GM23248 (cell line): ENCODE results near the gene SIRPG. TPM values are rescaled to one million over a fixed set of nuclear protein-coding genes. Genes with fewer than 3 reads are reported as not detected.

Experiments
- DNase-seq: peaks from one replicate; pipeline ENCODE4 v3.0.0-alpha.2; 2015
- H2AFZ ChIP-seq: fragments of 200-600 bp; sonication (generic); 2 replicates; pipeline ENCODE4 v1.6.1; 2016; ENCODE audit warnings: antibody characterized with exemption
- H3F3A ChIP-seq: fragments of 200-600 bp; sonication (generic); 2 replicates; pipeline ENCODE4 v1.6.1; 2016; ENCODE audit warnings: mild to moderate bottlenecking, antibody characterized with exemption, mixed run types; ENCODE audit not compliant: insufficient read depth
- H3K27ac ChIP-seq: fragments of 200-600 bp; sonication (generic); 2 replicates; pipeline ENCODE4 v1.5.1; 2016; ENCODE audit warnings: mild to moderate bottlenecking
- H3K27me3 ChIP-seq: fragments of 200-600 bp; sonication (generic); replicated peaks from 2 replicates; pipeline ENCODE4 v1.6.1; 2016; ENCODE audit warnings: mild to moderate bottlenecking; ENCODE audit not compliant: insufficient read depth
- H3K36me3 ChIP-seq: fragments of 200-600 bp; sonication (generic); 2 replicates; pipeline ENCODE4 v1.6.1; 2016; ENCODE audit warnings: low read depth, mild to moderate bottlenecking
- H3K4me1 ChIP-seq: fragments of 200-600 bp; sonication (generic); 2 replicates; pipeline ENCODE4 v1.6.1; 2016; ENCODE audit warnings: mild to moderate bottlenecking; ENCODE audit not compliant: insufficient read depth
- H3K4me2 ChIP-seq: fragments of 200-600 bp; sonication (generic); one replicate; pipeline ENCODE4 v1.6.1; 2016; ENCODE audit warnings: mild to moderate bottlenecking; ENCODE audit not compliant: unreplicated experiment
- H3K4me3 ChIP-seq: fragments of 200-600 bp; sonication (generic); 2 replicates; pipeline ENCODE4 v1.5.1; 2016; ENCODE audit warnings: mild to moderate bottlenecking
- H3K79me2 ChIP-seq: fragments of 200-600 bp; sonication (generic); 2 replicates; pipeline ENCODE4 v1.6.1; 2016; ENCODE audit warnings: mild to moderate bottlenecking; ENCODE audit not compliant: insufficient read depth
- H3K9ac ChIP-seq: fragments of 200-600 bp; sonication (generic); 2 replicates; pipeline ENCODE4 v1.6.1; 2016; ENCODE audit warnings: mild to moderate bottlenecking
- H3K9me2 ChIP-seq: fragments of 200-600 bp; sonication (generic); 2 replicates; pipeline ENCODE4 v1.6.1; 2016; ENCODE audit warnings: mixed run types, mild to moderate bottlenecking, moderate library complexity; ENCODE audit not compliant: insufficient read depth
- H3K9me3 ChIP-seq: fragments of 200-600 bp; sonication (generic); one replicate; pipeline ENCODE4 v1.6.1; 2017; ENCODE audit warnings: low read depth
- H4K20me1 ChIP-seq: fragments of 200-600 bp; sonication (generic); 2 replicates; pipeline ENCODE4 v1.6.0; 2016; ENCODE audit not compliant: insufficient read depth
- EZH2 ChIP-seq: fragments of 200-600 bp; sonication (generic); IDR thresholded peaks from 2 replicates; pipeline ENCODE4 v1.6.1; 2018; ENCODE audit warnings: antibody characterized with exemption, mild to moderate bottlenecking; ENCODE audit not compliant: insufficient read depth, poor library complexity, severe bottlenecking
- EZH2phosphoT487 ChIP-seq: fragments of 200-600 bp; sonication (generic); IDR thresholded peaks from 2 replicates; pipeline ENCODE4 v1.6.1; 2018; ENCODE audit warnings: antibody characterized with exemption, moderate library complexity, mild to moderate bottlenecking, low read depth; ENCODE audit not compliant: insufficient read depth
- WGBS, 2 experiments: methylation state at CpG; one replicate each; pipeline ENCODE4 v1.1.6; 2015 to 2017; ENCODE audit warnings: low lambda C conversion rate in 2 of 2, low coverage in 1 of 2; ENCODE audit errors: missing lambda C conversion rate in 2 of 2; 5-methylcytosine and 5-hydroxymethylcytosine counted together
- in situ Hi-C: fragments of 300-500 bp; cut with MboI; formaldehyde crosslinking; loops from 2 replicates; pipeline ENCODE4 v1.15.0; 2020
- polyA plus RNA-seq: library from polyadenylated mRNA; unstranded; fragments of >200 nt; fragmentation: Nextera tagmentation; extraction: Ambion mirVana; gene quantifications from 2 replicates; pipeline ENCODE4 v1.2.1, GENCODE V29; 2016
- total RNA-seq: library from RNA; depleted of rRNA; stranded (reverse); fragments of >200 nt; shearing (Covaris generic); gene quantifications from 2 replicates; pipeline ENCODE4 v1.2.3, GENCODE V29; 2014

The SIRPG gene
- total and polyA plus RNA-seq, 2 experiments from 2014 or later: not detected

- WGBS, 2 experiments: 46 to 49% methylated on average over 5 of the region's 5 CpGs
- 0 out of 2 replicates have a peak, but pooled peaks cover 2% of the 10 kb centered on the region for H3K27me3 ChIP-seq
- no peak overlapping the region for H3K9ac ChIP-seq
- H4K20me1 ChIP-seq: no peaks in the 10 kb centered on the region
- H3K79me2 ChIP-seq: no peaks in the 10 kb centered on the region
- DNase-seq: no peak
- H3K36me3 ChIP-seq: no peaks in the 10 kb centered on the region
- in situ Hi-C loops: no loop called here
- 0 out of 2 replicates have a peak overlapping the region, but pooled peaks have one; percentile 14 for H2AFZ ChIP-seq
- no peak overlapping the region for H3K4me2 ChIP-seq
- H3K9me3 ChIP-seq: no peaks in the 10 kb centered on the region
- TF ChIP-seq EZH2phosphoT487: no peak
- H3K9me2 ChIP-seq: no peaks in the 10 kb centered on the region
- no peaks in the 10 kb centered on the region for H3F3A ChIP-seq
- H3K4me1 ChIP-seq: 0 out of 2 replicates have a peak, but pooled peaks cover 8% of the 10 kb centered on the region
- no peak overlapping the region for H3K27ac ChIP-seq
- no peak overlapping the region for H3K4me3 ChIP-seq
Observed at GRCh38 chr20:1664911-1665310, 7.3 kb upstream of the SIRPG start.

GRCh38 chr20:1663917-1664316 is 6.3 kb upstream of the SIRPG start:
- no peaks in the 10 kb centered on the region for H4K20me1 ChIP-seq
- in situ Hi-C loops: no loop called here
- H2AFZ ChIP-seq: 0 out of 2 replicates have a peak overlapping the region, but pooled peaks have one; percentile 14
- peaks cover 11% of the 10 kb centered on the region; the same call in 1 of the 2 replicates for H3K27me3 ChIP-seq
- no peaks in the 10 kb centered on the region for H3K4me1 ChIP-seq
- DNase-seq: peak; percentile 69
- H3K9me3 ChIP-seq: no peaks in the 10 kb centered on the region
- TF ChIP-seq EZH2phosphoT487 (no peak), EZH2 (no peak)
- H3K36me3 ChIP-seq: no peaks in the 10 kb centered on the region
- no peaks in the 10 kb centered on the region for H3K9me2 ChIP-seq
- H3F3A ChIP-seq: no peaks in the 10 kb centered on the region
- H3K9ac ChIP-seq: no peak overlapping the region
- no peak overlapping the region for H3K4me3 ChIP-seq
- 0 to 4% methylated on average over 2 of the region's 2 CpGs for WGBS, 2 experiments
- H3K4me2 ChIP-seq: no peak overlapping the region
- no peak overlapping the region for H3K27ac ChIP-seq
- no peaks in the 10 kb centered on the region for H3K79me2 ChIP-seq

- TF ChIP-seq EZH2phosphoT487: no peak
- no peak for TF ChIP-seq EZH2
- no peaks in the 10 kb centered on the region for H3K36me3 ChIP-seq
- H3K27me3 ChIP-seq: peaks cover 15% of the 10 kb centered on the region; the same call in 1 of the 2 replicates
- no peak overlapping the region for H3K9ac ChIP-seq
- no peak overlapping the region for H3K4me2 ChIP-seq
- no peak overlapping the region for H3K4me3 ChIP-seq
- DNase-seq: no peak
- H3K9me3 ChIP-seq: no peaks in the 10 kb centered on the region
- WGBS, 2 experiments: 50 to 54% methylated on average over 2 of the region's 2 CpGs
- in situ Hi-C loops: no loop called here
- no peaks in the 10 kb centered on the region for H3K79me2 ChIP-seq
- H3F3A ChIP-seq: no peaks in the 10 kb centered on the region
- no peak overlapping the region for H3K27ac ChIP-seq
- no peaks in the 10 kb centered on the region for H4K20me1 ChIP-seq
- no peak overlapping the region for H2AFZ ChIP-seq
- no peaks in the 10 kb centered on the region for H3K9me2 ChIP-seq
- H3K4me1 ChIP-seq: no peaks in the 10 kb centered on the region
Observed at GRCh38 chr20:1661542-1662299, 4.1 kb upstream of the SIRPG start.

GRCh38 chr20:1660246-1660645 is 2.7 kb upstream of the SIRPG start:
- Histone ChIP-seq H3K4me3 (no peak overlapping the region), H3F3A (no peaks in the 10 kb centered on the region), H3K36me3 (no peaks in the 10 kb centered on the region), H4K20me1 (no peaks in the 10 kb centered on the region), H3K4me1 (no peaks in the 10 kb centered on the region), H3K27me3 (peaks cover 15% of the 10 kb centered on the region; the same call in 1 of the 2 replicates), H3K9me3 (no peaks in the 10 kb centered on the region), H3K27ac (no peak overlapping the region), H3K4me2 (no peak overlapping the region), H3K9me2 (no peaks in the 10 kb centered on the region), H3K9ac (no peak overlapping the region), H2AFZ (no peak overlapping the region), H3K79me2 (no peaks in the 10 kb centered on the region)
- WGBS, 2 experiments: 6 to 11% methylated on average over 2 of the region's 2 CpGs
- TF ChIP-seq EZH2phosphoT487: no peak
- no peak for TF ChIP-seq EZH2
- in situ Hi-C loops: no loop called here
- peak; percentile 14 for DNase-seq
